Neural progenitor cell (in vitro differentiated cells): ENCODE measurements around the gene CHD6. TPM values are rescaled to one million over a fixed set of nuclear protein-coding genes. Genes with fewer than 3 reads are reported as not detected.

ENCODE experiments used
- DNase-seq: peaks from one replicate; pipeline ENCODE4 v3.0.0-alpha.2; 2016; ENCODE audit warnings: low spot score
- H2AFZ ChIP-seq: fragments of 200-600 bp; sonication (generic); replicated peaks from 2 replicates; pipeline ENCODE4 v1.6.1; 2016; ENCODE audit warnings: antibody characterized with exemption
- H3F3A ChIP-seq: fragments of 200-600 bp; sonication (generic); 2 replicates; pipeline ENCODE4 v1.6.1; 2016; ENCODE audit warnings: antibody characterized with exemption, low read depth
- H3K27ac ChIP-seq: fragments of 200-600 bp; sonication (generic); 2 replicates; pipeline ENCODE4 v1.5.1; 2016; ENCODE audit warnings: mild to moderate bottlenecking
- H3K27me3 ChIP-seq: fragments of 200-600 bp; sonication (generic); 2 replicates; pipeline ENCODE4 v1.6.1; 2016; ENCODE audit warnings: mild to moderate bottlenecking, moderate library complexity
- H3K36me3 ChIP-seq: fragments of 200-600 bp; sonication (generic); 2 replicates; pipeline ENCODE4 v1.5.1; 2016
- H3K4me1 ChIP-seq: fragments of 200-600 bp; sonication (generic); 2 replicates; pipeline ENCODE4 v1.6.1; 2016; ENCODE audit warnings: mixed run types
- H3K4me2 ChIP-seq: fragments of 200-600 bp; sonication (generic); 2 replicates; pipeline ENCODE4 v1.6.1; 2016
- H3K4me3 ChIP-seq: fragments of 200-600 bp; sonication (generic); 2 replicates; pipeline ENCODE4 v1.5.1; 2016
- H3K79me2 ChIP-seq: fragments of 200-600 bp; sonication (generic); 2 replicates; pipeline ENCODE4 v1.6.1; 2016; ENCODE audit warnings: low read depth
- H3K9ac ChIP-seq: fragments of 200-600 bp; sonication (generic); 2 replicates; pipeline ENCODE4 v1.6.1; 2016
- H3K9me3 ChIP-seq: fragments of 200-600 bp; sonication (generic); 2 replicates; pipeline ENCODE4 v1.5.1; 2016; ENCODE audit warnings: low read depth
- H4K20me1 ChIP-seq: fragments of 200-600 bp; sonication (generic); 2 replicates; pipeline ENCODE4 v1.6.1; 2016; ENCODE audit warnings: low read depth
- H3K27ac Mint-ChIP-seq: 3 replicates; pipeline ENCODE4 v1.8.0; 2021; ENCODE audit warnings: mixed read lengths
- H3K27me3 Mint-ChIP-seq: 2 replicates; pipeline ENCODE4 v1.8.0; 2022; ENCODE audit warnings: low read depth, mild to moderate bottlenecking, inconsistent platforms, moderate library complexity, mixed read lengths; ENCODE audit not compliant: insufficient read depth
- H3K36me3 Mint-ChIP-seq: 3 replicates; pipeline ENCODE4 v1.8.0; 2021; ENCODE audit warnings: mixed read lengths
- H3K4me1 Mint-ChIP-seq: 3 replicates; pipeline ENCODE4 v1.8.0; 2021; ENCODE audit warnings: mixed read lengths
- H3K4me3 Mint-ChIP-seq: 3 replicates; pipeline ENCODE4 v1.8.0; 2021; ENCODE audit warnings: mild to moderate bottlenecking, moderate library complexity, mixed read lengths
- H3K9me3 Mint-ChIP-seq: 3 replicates; pipeline ENCODE4 v1.8.0; 2020; ENCODE audit warnings: mixed read lengths
- EZH2 ChIP-seq: fragments of 200-600 bp; sonication (generic); IDR thresholded peaks from 2 replicates; pipeline ENCODE4 v1.6.1; 2017; ENCODE audit warnings: antibody characterized with exemption, mild to moderate bottlenecking, moderate library complexity
- EZH2phosphoT487 ChIP-seq: fragments of 200-600 bp; sonication (generic); IDR thresholded peaks from 2 replicates; pipeline ENCODE4 v1.6.1; 2017; ENCODE audit warnings: antibody characterized with exemption
- total RNA-seq: library from RNA; depleted of rRNA; stranded (reverse); fragments of >200 nt; gene quantifications from 2 replicates; pipeline ENCODE4 v1.2.3, GENCODE V29; 2015; ENCODE audit warnings: low replicate concordance
- TF ChIP-seq, protein P1 (sequence below): fragments of 200-600 bp; sonication (generic); IDR thresholded peaks from 2 replicates; pipeline ENCODE4 v1.5.1; 2017; ENCODE audit warnings: antibody characterized with exemption, mild to moderate bottlenecking

CHD6 gene
- total RNA-seq, 1 donor from 2014 or later = 76.1 TPM

GRCh38 chr20:41571006-41571405 is 47.2 kb downstream of the CHD6 start:
- peaks cover 100% of the 10 kb centered on the region for H3K79me2 ChIP-seq
- peaks cover 5% of the 10 kb centered on the region for H3K9me3 ChIP-seq

GRCh38 chr20:41570557-41570956 is 47.6 kb downstream of the CHD6 start:
- Histone ChIP-seq H3K4me1 (peaks cover 3% of the 10 kb centered on the region), H3K36me3 (no peaks in the 10 kb centered on the region), H3K4me3 (no peak overlapping the region), H3K79me2 (peaks cover 100% of the 10 kb centered on the region), H3F3A (no peaks in the 10 kb centered on the region), H3K27me3 (no peaks in the 10 kb centered on the region), H2AFZ (no peak overlapping the region), H3K9me3 (peaks cover under 1% of the 10 kb centered on the region), H3K4me2 (no peak overlapping the region), H3K9ac (no peak overlapping the region), H3K27ac (no peak overlapping the region), H4K20me1 (peaks cover 63% of the 10 kb centered on the region)
- Mint-ChIP-seq H3K27me3 (peaks cover 1% of the 10 kb centered on the region), H3K4me3 (no peak overlapping the region), H3K27ac (no peak overlapping the region), H3K36me3 (peaks cover 32% of the 10 kb centered on the region), H3K9me3 (peaks cover 44% of the 10 kb centered on the region), H3K4me1 (no peaks in the 10 kb centered on the region)
- TF ChIP-seq EZH2phosphoT487 (no peak), EZH2 (no peak)
- TF ChIP-seq, protein P1, sequence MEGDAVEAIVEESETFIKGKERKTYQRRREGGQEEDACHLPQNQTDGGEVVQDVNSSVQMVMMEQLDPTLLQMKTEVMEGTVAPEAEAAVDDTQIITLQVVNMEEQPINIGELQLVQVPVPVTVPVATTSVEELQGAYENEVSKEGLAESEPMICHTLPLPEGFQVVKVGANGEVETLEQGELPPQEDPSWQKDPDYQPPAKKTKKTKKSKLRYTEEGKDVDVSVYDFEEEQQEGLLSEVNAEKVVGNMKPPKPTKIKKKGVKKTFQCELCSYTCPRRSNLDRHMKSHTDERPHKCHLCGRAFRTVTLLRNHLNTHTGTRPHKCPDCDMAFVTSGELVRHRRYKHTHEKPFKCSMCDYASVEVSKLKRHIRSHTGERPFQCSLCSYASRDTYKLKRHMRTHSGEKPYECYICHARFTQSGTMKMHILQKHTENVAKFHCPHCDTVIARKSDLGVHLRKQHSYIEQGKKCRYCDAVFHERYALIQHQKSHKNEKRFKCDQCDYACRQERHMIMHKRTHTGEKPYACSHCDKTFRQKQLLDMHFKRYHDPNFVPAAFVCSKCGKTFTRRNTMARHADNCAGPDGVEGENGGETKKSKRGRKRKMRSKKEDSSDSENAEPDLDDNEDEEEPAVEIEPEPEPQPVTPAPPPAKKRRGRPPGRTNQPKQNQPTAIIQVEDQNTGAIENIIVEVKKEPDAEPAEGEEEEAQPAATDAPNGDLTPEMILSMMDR = no peak
- DNase-seq = no peak

More at GRCh38 chr20:41571006-41571405, 47.2 kb downstream of the CHD6 start:
- no peaks in the 10 kb centered on the region for H3F3A ChIP-seq
- H3K4me3 ChIP-seq = no peak overlapping the region
- no peaks in the 10 kb centered on the region for H3K36me3 ChIP-seq
- no peak overlapping the region for H2AFZ ChIP-seq
- no peaks in the 10 kb centered on the region for H3K27me3 Mint-ChIP-seq
- H3K36me3 Mint-ChIP-seq = peaks cover 29% of the 10 kb centered on the region
- no peak overlapping the region for H3K27ac ChIP-seq
- no peaks in the 10 kb centered on the region for H3K27me3 ChIP-seq
- peaks cover 59% of the 10 kb centered on the region for H4K20me1 ChIP-seq
- H3K4me2 ChIP-seq = no peak overlapping the region
- H3K9ac ChIP-seq = no peak overlapping the region
- peaks cover 3% of the 10 kb centered on the region for H3K4me1 ChIP-seq
- H3K27ac Mint-ChIP-seq = no peak overlapping the region
- no peak for TF ChIP-seq EZH2
- TF ChIP-seq, protein P1 = no peak
- TF ChIP-seq EZH2phosphoT487 = no peak
- H3K4me3 Mint-ChIP-seq = no peak overlapping the region
- H3K9me3 Mint-ChIP-seq = peaks cover 45% of the 10 kb centered on the region
- no peak for DNase-seq
- H3K4me1 Mint-ChIP-seq = no peaks in the 10 kb centered on the region

DNA sequence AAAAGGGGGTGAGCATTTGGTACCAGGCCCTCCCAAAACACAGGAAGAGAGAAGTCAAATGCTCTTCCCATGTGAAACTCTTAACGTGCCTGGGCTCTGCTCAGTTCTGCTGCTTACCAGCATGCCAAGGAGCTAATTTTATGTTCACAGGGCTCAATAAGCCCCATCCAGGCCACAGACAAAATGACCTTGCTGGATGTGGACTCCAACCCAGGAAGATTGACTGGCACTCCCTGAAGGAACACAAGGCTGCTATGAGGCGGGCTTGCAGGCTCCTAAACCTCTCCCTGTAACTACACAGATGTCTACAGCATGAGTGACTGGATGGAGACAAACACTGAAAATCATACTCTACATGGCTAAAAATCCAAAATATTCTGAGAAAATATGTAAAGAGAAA is 50.6 kb downstream of the CHD6 start:
- no peak overlapping the region for H2AFZ ChIP-seq
- peaks cover 3% of the 10 kb centered on the region for H3K4me1 ChIP-seq
- H3K9ac ChIP-seq = no peak overlapping the region
- Mint-ChIP-seq H3K27me3 (peaks cover 2% of the 10 kb centered on the region), H3K36me3 (peaks cover 30% of the 10 kb centered on the region), H3K4me3 (no peak overlapping the region), H3K4me1 (no peaks in the 10 kb centered on the region), H3K9me3 (peaks cover 41% of the 10 kb centered on the region), H3K27ac (no peak overlapping the region)
- H3K36me3 ChIP-seq = no peaks in the 10 kb centered on the region
- no peaks in the 10 kb centered on the region for H3F3A ChIP-seq
- TF ChIP-seq, protein P1 = no peak
- TF ChIP-seq EZH2 (no peak), EZH2phosphoT487 (no peak)
- peaks cover 100% of the 10 kb centered on the region for H3K79me2 ChIP-seq
- H3K4me2 ChIP-seq = no peak overlapping the region
- no peak for DNase-seq
- H3K27ac ChIP-seq = no peak overlapping the region
- no peaks in the 10 kb centered on the region for H3K9me3 ChIP-seq
- peaks cover 64% of the 10 kb centered on the region for H4K20me1 ChIP-seq
- H3K4me3 ChIP-seq = no peak overlapping the region
- no peaks in the 10 kb centered on the region for H3K27me3 ChIP-seq
